Activated T-cell treated with anti-CD3 and anti-CD28 coated beads for 4 hours (primary cell): ENCODE data around the gene MRPS35.
A peak's percentile ranks its signal among the peaks of the same experiment; 100 is the strongest.

Experiments
- DNase-seq: peaks from one replicate; pipeline ENCODE4 v3.0.0-alpha.2; 2020

MRPS35 gene

GRCh38 chr12:27710592-27711316 lies at the start of gene MRPS35:
Gene MRPS35, plus strand, starts transcription at chr12:27710832. Its CDS starts 12 bp downstream, at chr12:27710844.
- peak; percentile 84 for DNase-seq

GRCh38 chr12:27665704-27666103 lies 44.9 kb upstream of the MRPS35 start:
- DNase-seq, result no peak

GRCh38 chr12:27666510-27666909 lies 44.1 kb upstream of the MRPS35 start:
- no peak for DNase-seq

- DNase-seq, result no peak
These were observed 43.1 kb upstream of the MRPS35 start for GRCh38 chr12:27667540-27667939.

GRCh38 chr12:27672051-27672450 lies 38.6 kb upstream of the MRPS35 start:
- DNase-seq, result no peak

- no peak for DNase-seq
These were observed 38.0 kb upstream of the MRPS35 start for GRCh38 chr12:27672643-27673042.

GRCh38 chr12:27673101-27673718 lies 37.4 kb upstream of the MRPS35 start:
- no peak for DNase-seq

GRCh38 chr12:27674989-27675388 lies 35.6 kb upstream of the MRPS35 start:
- no peak for DNase-seq

- no peak for DNase-seq
These were observed 30.0 kb upstream of the MRPS35 start for GRCh38 chr12:27680619-27681018.

- no peak for DNase-seq
These were observed 28.1 kb upstream of the MRPS35 start for GRCh38 chr12:27682534-27682933.

- DNase-seq, result no peak
These were observed 25.4 kb upstream of the MRPS35 start for GRCh38 chr12:27685274-27685673.

GRCh38 chr12:27686147-27686546 lies 24.5 kb upstream of the MRPS35 start:
- DNase-seq, result no peak

- no peak for DNase-seq
These were observed 22.0 kb upstream of the MRPS35 start for GRCh38 chr12:27688671-27689070.

- DNase-seq, result no peak
These were observed 21.0 kb upstream of the MRPS35 start for GRCh38 chr12:27689558-27690180.

GRCh38 chr12:27693403-27693802 lies 17.2 kb upstream of the MRPS35 start:
- DNase-seq, result no peak

- DNase-seq, result no peak
These were observed 14.9 kb upstream of the MRPS35 start for GRCh38 chr12:27695556-27696292.

GRCh38 chr12:27696293-27696652 lies 14.4 kb upstream of the MRPS35 start, which contains the start of gene REP15:
Gene REP15, plus strand, starts transcription at chr12:27696447. Its CDS starts 116 bp downstream, at chr12:27696563.
- DNase-seq, result no peak

GRCh38 chr12:27696864-27697564 lies 13.6 kb upstream of the MRPS35 start:
- DNase-seq, result no peak

- DNase-seq, result peak; percentile 68
These were observed 6.7 kb upstream of the MRPS35 start for GRCh38 chr12:27703720-27704452.

- DNase-seq, result no peak
These were observed 5.4 kb upstream of the MRPS35 start for GRCh38 chr12:27705263-27705662.

GRCh38 chr12:27707216-27707615 lies 3.4 kb upstream of the MRPS35 start:
- DNase-seq, result no peak
